GM12874 (cell line): Measurements from ENCODE around the gene WDR87.

Experiments used
- TF ChIP-seq, protein P1 (sequence below): IDR thresholded peaks from 2 replicates; pipeline ENCODE4 v1.5.1; 2011; ENCODE audit warnings: low read depth, mild to moderate bottlenecking, control low read depth, low read length, moderate library complexity; ENCODE audit not compliant: insufficient read depth

The WDR87 gene

DNA sequence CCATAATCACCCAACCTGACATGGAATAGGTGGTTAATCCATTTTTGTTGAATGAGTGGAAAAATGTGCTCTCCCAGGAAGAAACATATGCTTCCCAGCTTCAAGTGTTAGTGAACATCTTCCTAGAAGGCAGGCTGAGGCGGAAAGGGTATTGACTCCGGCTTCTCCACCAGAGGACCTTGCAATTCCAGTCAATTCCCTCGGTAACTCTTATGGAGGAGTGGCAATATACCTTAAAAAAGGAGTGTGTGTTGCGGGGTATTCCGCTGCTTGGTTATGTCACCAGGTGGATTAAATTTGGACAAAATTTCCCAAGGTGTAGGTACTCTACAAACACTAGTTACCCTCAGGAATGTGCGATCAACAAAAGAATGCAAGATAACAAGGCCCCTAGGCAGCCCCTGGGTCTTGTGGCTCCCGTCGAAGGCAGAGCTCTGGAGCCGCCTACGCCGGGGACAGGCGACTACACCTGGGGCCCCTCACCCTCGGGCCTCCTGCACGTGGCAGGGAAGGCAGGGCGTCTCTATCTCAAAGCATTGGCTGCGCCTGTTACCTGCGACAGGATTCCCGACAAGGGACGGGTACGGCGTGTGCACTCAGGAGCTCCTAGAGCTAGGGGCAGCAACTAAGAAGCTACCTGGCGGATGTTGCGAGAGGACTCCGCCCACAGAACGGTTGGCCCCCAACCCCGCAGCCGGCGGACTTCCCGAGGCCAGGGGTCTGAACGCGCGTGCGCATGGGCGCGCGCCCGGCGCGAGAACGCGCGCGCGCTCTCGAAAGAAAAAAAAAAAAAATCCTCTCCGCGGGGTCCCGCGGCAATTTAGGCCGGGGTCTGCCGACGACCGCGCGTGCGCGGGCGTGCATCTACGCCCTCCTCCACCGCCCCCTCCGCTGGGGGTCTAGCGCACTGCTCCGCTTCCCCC, at the start of gene WDR87:
Gene WDR87 (minus strand): TSS at position 649 of the 923 bp plus-strand sequence. CDS start 8,355 bp downstream, outside the sequence.
- TF ChIP-seq, protein P1, sequence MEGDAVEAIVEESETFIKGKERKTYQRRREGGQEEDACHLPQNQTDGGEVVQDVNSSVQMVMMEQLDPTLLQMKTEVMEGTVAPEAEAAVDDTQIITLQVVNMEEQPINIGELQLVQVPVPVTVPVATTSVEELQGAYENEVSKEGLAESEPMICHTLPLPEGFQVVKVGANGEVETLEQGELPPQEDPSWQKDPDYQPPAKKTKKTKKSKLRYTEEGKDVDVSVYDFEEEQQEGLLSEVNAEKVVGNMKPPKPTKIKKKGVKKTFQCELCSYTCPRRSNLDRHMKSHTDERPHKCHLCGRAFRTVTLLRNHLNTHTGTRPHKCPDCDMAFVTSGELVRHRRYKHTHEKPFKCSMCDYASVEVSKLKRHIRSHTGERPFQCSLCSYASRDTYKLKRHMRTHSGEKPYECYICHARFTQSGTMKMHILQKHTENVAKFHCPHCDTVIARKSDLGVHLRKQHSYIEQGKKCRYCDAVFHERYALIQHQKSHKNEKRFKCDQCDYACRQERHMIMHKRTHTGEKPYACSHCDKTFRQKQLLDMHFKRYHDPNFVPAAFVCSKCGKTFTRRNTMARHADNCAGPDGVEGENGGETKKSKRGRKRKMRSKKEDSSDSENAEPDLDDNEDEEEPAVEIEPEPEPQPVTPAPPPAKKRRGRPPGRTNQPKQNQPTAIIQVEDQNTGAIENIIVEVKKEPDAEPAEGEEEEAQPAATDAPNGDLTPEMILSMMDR = no peak

DNA sequence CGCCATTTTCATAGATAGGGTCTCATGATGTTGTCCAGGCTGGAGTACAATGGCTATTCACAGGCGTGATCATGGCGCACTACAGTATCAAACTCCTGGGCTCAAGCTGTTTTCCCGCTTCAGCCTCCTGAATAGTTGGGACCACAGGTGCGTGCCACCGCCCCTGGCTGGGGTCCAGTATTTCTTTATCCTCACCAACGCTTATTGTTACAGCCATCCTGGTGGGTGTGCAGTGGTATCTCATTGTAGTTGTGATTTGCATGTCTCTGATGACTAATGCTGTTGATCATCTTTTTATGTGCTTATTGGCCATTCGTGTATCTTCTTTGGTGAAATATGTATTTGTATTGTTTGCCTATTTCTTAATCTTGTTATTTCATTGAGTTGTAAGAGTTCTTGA, 49.6 kb upstream of the WDR87 start:
- TF ChIP-seq, protein P1 = no peak

- TF ChIP-seq, protein P1 = no peak
Observed at GRCh38 chr19:37954421-37954874, 48.1 kb upstream of the WDR87 start.

- TF ChIP-seq, protein P1 = no peak
Observed at GRCh38 chr19:37953918-37954303, 47.5 kb upstream of the WDR87 start.

- TF ChIP-seq, protein P1 = no peak
Observed at GRCh38 chr19:37953171-37953917, 47.0 kb upstream of the WDR87 start.

- TF ChIP-seq, protein P1 = no peak
Observed at GRCh38 chr19:37951816-37952210, 45.4 kb upstream of the WDR87 start.

DNA sequence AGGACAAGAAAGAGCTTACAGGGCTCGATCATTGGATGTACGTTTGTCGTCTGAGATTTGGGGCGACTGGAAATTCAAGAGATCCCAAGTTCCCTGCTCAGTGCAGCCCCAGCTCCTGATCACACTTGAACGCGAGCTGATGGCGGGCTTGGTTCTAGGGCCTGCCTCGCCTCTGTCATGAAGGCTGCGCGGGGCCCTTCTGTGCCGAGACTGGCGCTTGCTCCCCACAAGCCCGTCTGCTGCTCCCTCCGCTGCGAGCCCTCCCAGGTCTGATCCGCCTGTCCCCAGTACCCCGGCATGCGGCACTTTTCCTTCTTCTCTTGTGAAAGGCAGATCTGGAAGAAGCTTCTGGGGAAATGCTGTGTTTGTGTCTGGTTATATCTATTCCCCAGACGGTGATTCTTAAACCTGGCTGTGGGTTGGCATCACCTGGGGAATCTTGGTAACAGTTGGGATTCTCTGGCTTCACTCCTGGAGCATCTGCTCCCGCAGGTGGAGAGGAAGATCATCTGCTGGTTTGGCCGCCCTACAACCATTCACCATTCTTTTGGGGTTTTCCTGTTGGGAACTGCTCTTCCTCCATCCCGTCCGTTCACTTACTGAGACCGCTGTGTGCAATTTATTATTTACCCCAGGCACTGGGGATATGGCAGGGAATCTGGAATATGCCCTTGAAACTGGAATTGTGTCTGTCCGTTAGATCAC, 44.2 kb upstream of the WDR87 start:
- TF ChIP-seq, protein P1 = no peak
